GM23338 (cell line): ENCODE data around the gene S100A7A. TPM values are rescaled to one million over a fixed set of nuclear protein-coding genes. Genes with fewer than 3 reads are reported as not detected.

Experiments used
- ATAC-seq: fragments of 200-7000 bp; cut with Tn5 transposase; 3 replicates; pipeline ENCODE4 v1.9.1; 2020
- DNase-seq: peaks from one replicate; pipeline ENCODE4 v3.0.0-alpha.2; 2015; ENCODE audit warnings: low spot score
- H2AFZ ChIP-seq: fragments of 200-600 bp; sonication (generic); 2 replicates; pipeline ENCODE4 v1.8.0; 2016; ENCODE audit warnings: antibody characterized with exemption, mild to moderate bottlenecking, moderate library complexity
- H3F3A ChIP-seq: fragments of 200-600 bp; sonication (generic); replicated peaks from 2 replicates; pipeline ENCODE4 v1.8.0; 2017; ENCODE audit warnings: antibody characterized with exemption, mixed run types, low read depth
- H3K27ac ChIP-seq: fragments of 200-600 bp; sonication (generic); 2 replicates; pipeline ENCODE4 v1.6.1; 2016; ENCODE audit warnings: low read depth
- H3K27me3 ChIP-seq: fragments of 200-600 bp; sonication (generic); 2 replicates; pipeline ENCODE4 v1.8.0; 2016; ENCODE audit warnings: mild to moderate bottlenecking, mixed run types, moderate library complexity; ENCODE audit not compliant: insufficient read depth
- H3K36me3 ChIP-seq: fragments of 200-600 bp; sonication (generic); 2 replicates; pipeline ENCODE4 v1.8.0; 2016; ENCODE audit warnings: mild to moderate bottlenecking; ENCODE audit not compliant: insufficient read depth
- H3K4me1 ChIP-seq: fragments of 200-600 bp; sonication (generic); 2 replicates; pipeline ENCODE4 v1.8.0; 2016; ENCODE audit warnings: mild to moderate bottlenecking, moderate library complexity; ENCODE audit not compliant: insufficient read depth
- H3K4me2 ChIP-seq: fragments of 200-600 bp; sonication (generic); 2 replicates; pipeline ENCODE4 v1.7.1; 2017; ENCODE audit warnings: mixed run types
- H3K4me3 ChIP-seq: fragments of 200-600 bp; sonication (generic); 2 replicates; pipeline ENCODE4 v1.6.1; 2016; ENCODE audit warnings: mixed run types
- H3K79me2 ChIP-seq: fragments of 200-600 bp; sonication (generic); replicated peaks from 2 replicates; pipeline ENCODE4 v1.8.0; 2017; ENCODE audit warnings: mild to moderate bottlenecking; ENCODE audit not compliant: insufficient read depth
- H3K9me2 ChIP-seq: fragments of 200-600 bp; sonication (generic); 2 replicates; pipeline ENCODE4 v1.8.0; 2017; ENCODE audit not compliant: insufficient read depth
- H4K20me1 ChIP-seq: fragments of 200-600 bp; sonication (generic); replicated peaks from 2 replicates; pipeline ENCODE4 v1.8.0; 2017; ENCODE audit warnings: mild to moderate bottlenecking; ENCODE audit not compliant: insufficient read depth
- H3K27ac Mint-ChIP-seq: 2 replicates; pipeline ENCODE4 v1.8.0; 2020; ENCODE audit warnings: inconsistent platforms, mild to moderate bottlenecking, moderate library complexity, mixed read lengths
- H3K27me3 Mint-ChIP-seq: 3 replicates; pipeline ENCODE4 v1.8.0; 2022; ENCODE audit warnings: low read depth, mild to moderate bottlenecking, moderate library complexity, mixed read lengths, inconsistent platforms; ENCODE audit not compliant: insufficient read depth, poor library complexity
- H3K36me3 Mint-ChIP-seq: 3 replicates; pipeline ENCODE4 v1.8.0; 2021; ENCODE audit warnings: low read depth, mild to moderate bottlenecking, inconsistent platforms, moderate library complexity, mixed read lengths
- H3K4me1 Mint-ChIP-seq: 3 replicates; pipeline ENCODE4 v1.8.0; 2020; ENCODE audit warnings: mild to moderate bottlenecking, inconsistent platforms, mixed read lengths
- H3K4me3 Mint-ChIP-seq: 3 replicates; pipeline ENCODE4 v1.8.0; 2021; ENCODE audit warnings: moderate library complexity, mild to moderate bottlenecking, inconsistent platforms, mixed read lengths
- H3K9me3 Mint-ChIP-seq: 3 replicates; pipeline ENCODE4 v1.8.0; 2020; ENCODE audit warnings: moderate library complexity, mild to moderate bottlenecking, inconsistent platforms, mixed read lengths
- EZH2 ChIP-seq: fragments of 200-600 bp; sonication (generic); IDR thresholded peaks from one replicate; pipeline ENCODE4 v1.8.0; 2017; ENCODE audit warnings: antibody characterized with exemption, mild to moderate bottlenecking, low read depth; ENCODE audit not compliant: unreplicated experiment
- JUNB ChIP-seq: IDR thresholded peaks from one replicate; pipeline ENCODE4 v1.6.1; 2016; ENCODE audit warnings: antibody characterized with exemption; ENCODE audit not compliant: unreplicated experiment
- NANOG ChIP-seq: IDR thresholded peaks from 2 replicates; pipeline ENCODE4 v1.6.1; 2016; ENCODE audit warnings: antibody characterized with exemption, borderline replicate concordance
- REST ChIP-seq: IDR thresholded peaks from one replicate; pipeline ENCODE4 v1.6.1; 2018; ENCODE audit warnings: antibody characterized with exemption; ENCODE audit not compliant: unreplicated experiment
- ZNF114 ChIP-seq: fragments of 250-450 bp; sonication (Bioruptor Pico); IDR thresholded peaks from 2 replicates; pipeline ENCODE4 v1.5.0; 2020; ENCODE audit warnings: mild to moderate bottlenecking, moderate library complexity
- ZNF331 ChIP-seq: fragments of 250-450 bp; sonication (Bioruptor Pico); IDR thresholded peaks from 2 replicates; pipeline ENCODE4 v1.5.0; 2020; ENCODE audit warnings: low read depth, mild to moderate bottlenecking, moderate library complexity
- polyA plus RNA-seq: library from polyadenylated mRNA; unstranded; fragments of >200 nt; fragmentation: Nextera tagmentation; extraction: Ambion mirVana; gene quantifications from 2 replicates; pipeline ENCODE4 v1.2.1, GENCODE V29; 2016
- total RNA-seq: library from RNA; depleted of rRNA; stranded (reverse); fragments of >200 nt; shearing (Covaris generic); gene quantifications from 2 replicates; pipeline ENCODE4 v1.2.3, GENCODE V29; 2014

The S100A7A gene
- total and polyA plus RNA-seq, 2 experiments from 2014 or later, result not detected

- H3F3A ChIP-seq, result no peaks in the 10 kb centered on the region
- H3K4me1 Mint-ChIP-seq, result no peaks in the 10 kb centered on the region; the same call in 2 of the 3 replicates
- H3K36me3 Mint-ChIP-seq, result no peaks in the 10 kb centered on the region
- ATAC-seq (no peak), DNase-seq (no peak)
- H3K4me1 ChIP-seq, result no peaks in the 10 kb centered on the region
- no peaks in the 10 kb centered on the region for H3K79me2 ChIP-seq
- H3K9me3 Mint-ChIP-seq, result peaks cover 4% of the 10 kb centered on the region
- H3K27ac Mint-ChIP-seq, result no peak overlapping the region
- H3K27me3 Mint-ChIP-seq, result peaks cover 6% of the 10 kb centered on the region
- H3K36me3 ChIP-seq, result no peaks in the 10 kb centered on the region
- H3K4me3 ChIP-seq, result no peak overlapping the region
- H4K20me1 ChIP-seq, result no peaks in the 10 kb centered on the region
- H3K9me2 ChIP-seq, result no peaks in the 10 kb centered on the region
- H3K27ac ChIP-seq, result no peak overlapping the region
- TF ChIP-seq REST, result no peak
- no peak for TF ChIP-seq ZNF331 (CRISPR knock-in tag)
- no peak for TF ChIP-seq NANOG
- no peak for TF ChIP-seq EZH2
- no peak for TF ChIP-seq ZNF114 (CRISPR knock-in tag)
- H3K4me2 ChIP-seq, result no peak overlapping the region
- no peak overlapping the region for H3K4me3 Mint-ChIP-seq
- no peaks in the 10 kb centered on the region for H3K27me3 ChIP-seq
- H2AFZ ChIP-seq, result no peak overlapping the region
Observed at GRCh38 chr1:153441238-153441755, 25.0 kb downstream of the S100A7A start.

GRCh38 chr1:153443486-153443885 lies 27.2 kb downstream of the S100A7A start:
- Histone ChIP-seq H3K4me1 (no peaks in the 10 kb centered on the region), H3F3A (no peaks in the 10 kb centered on the region), H3K9me2 (no peaks in the 10 kb centered on the region), H3K4me2 (no peak overlapping the region), H3K36me3 (no peaks in the 10 kb centered on the region), H3K79me2 (no peaks in the 10 kb centered on the region), H3K27ac (no peak overlapping the region), H2AFZ (no peak overlapping the region), H3K4me3 (no peak overlapping the region), H3K27me3 (no peaks in the 10 kb centered on the region), H4K20me1 (no peaks in the 10 kb centered on the region)
- no peak overlapping the region for H3K4me3 Mint-ChIP-seq
- H3K4me1 Mint-ChIP-seq, result no peaks in the 10 kb centered on the region
- peaks cover 4% of the 10 kb centered on the region for H3K9me3 Mint-ChIP-seq
- H3K27ac Mint-ChIP-seq, result no peak overlapping the region
- DNase-seq, result no peak
- H3K27me3 Mint-ChIP-seq, result peaks cover 3% of the 10 kb centered on the region
- no peak for ATAC-seq
- no peak for TF ChIP-seq ZNF331 (CRISPR knock-in tag)
- H3K36me3 Mint-ChIP-seq, result no peaks in the 10 kb centered on the region

GRCh38 chr1:153444078-153444477 lies 27.8 kb downstream of the S100A7A start:
- no peak for ATAC-seq
- Histone ChIP-seq H3K4me3 (no peak overlapping the region), H4K20me1 (no peaks in the 10 kb centered on the region), H3K36me3 (no peaks in the 10 kb centered on the region), H3F3A (no peaks in the 10 kb centered on the region), H3K27ac (no peak overlapping the region), H3K4me1 (no peaks in the 10 kb centered on the region), H3K4me2 (no peak overlapping the region), H3K27me3 (no peaks in the 10 kb centered on the region), H3K79me2 (no peaks in the 10 kb centered on the region), H2AFZ (no peak overlapping the region), H3K9me2 (no peaks in the 10 kb centered on the region)
- Mint-ChIP-seq H3K36me3 (no peaks in the 10 kb centered on the region), H3K4me1 (no peaks in the 10 kb centered on the region), H3K9me3 (peaks cover 4% of the 10 kb centered on the region), H3K27ac (no peak overlapping the region), H3K27me3 (peaks cover 3% of the 10 kb centered on the region), H3K4me3 (no peak overlapping the region)
- no peak for DNase-seq
- no peak for TF ChIP-seq JUNB
